NCI-H2171 treated with DMSO at 0.1 percent for 48 hours (cell line): ENCODE data around the gene NRIP1.

Source experiments
- DNase-seq: peaks from one replicate; lab custom pipeline; 2025; lab: John Stamatoyannopoulos, UW

NRIP1 gene

GRCh38 chr21:15066123-15066575 is 1.3 kb upstream of the NRIP1 start:
- no peak for DNase-seq

- no peak for DNase-seq
Measured at GRCh38 chr21:15065392-15066122, 757 bp upstream of the NRIP1 start.

GRCh38 chr21:15063814-15064575 is 805 bp downstream of the NRIP1 start:
- no peak for DNase-seq

GRCh38 chr21:15063081-15063813 is 1.6 kb downstream of the NRIP1 start:
- no peak for DNase-seq

GRCh38 chr21:15062606-15062965 is 2.2 kb downstream of the NRIP1 start:
- no peak for DNase-seq

- no peak for DNase-seq
Measured at GRCh38 chr21:15061747-15062605, 2.8 kb downstream of the NRIP1 start.

- no peak for DNase-seq
Measured at GRCh38 chr21:15061279-15061678, 3.5 kb downstream of the NRIP1 start.

GRCh38 chr21:15060543-15061175 is 4.1 kb downstream of the NRIP1 start:
- DNase-seq = no peak

GRCh38 chr21:15059397-15059796 is 5.4 kb downstream of the NRIP1 start:
- DNase-seq = no peak

- DNase-seq = no peak
Measured at GRCh38 chr21:15058854-15059263, 5.9 kb downstream of the NRIP1 start.

GRCh38 chr21:15057285-15057684 is 7.5 kb downstream of the NRIP1 start:
- DNase-seq = no peak

GRCh38 chr21:15054606-15055239 is 10.1 kb downstream of the NRIP1 start:
- DNase-seq = no peak

- no peak for DNase-seq
Measured at GRCh38 chr21:15054089-15054488, 10.7 kb downstream of the NRIP1 start.

GRCh38 chr21:15053500-15053899 is 11.3 kb downstream of the NRIP1 start:
- no peak for DNase-seq

- DNase-seq = no peak
Measured at GRCh38 chr21:15052459-15052763, 12.4 kb downstream of the NRIP1 start.

- no peak for DNase-seq
Measured at GRCh38 chr21:15051644-15052458, 12.9 kb downstream of the NRIP1 start.

- no peak for DNase-seq
Measured at GRCh38 chr21:15050568-15051377, 14.0 kb downstream of the NRIP1 start.

- DNase-seq = no peak
Measured at GRCh38 chr21:15045017-15045416, 19.8 kb downstream of the NRIP1 start.

GRCh38 chr21:15042531-15042930 is 22.3 kb downstream of the NRIP1 start:
- DNase-seq = no peak
